Gastroesophageal sphincter (tissue), 3 donors: ENCODE results near the gene SLC24A3.

Experiments
- EP300 ChIP-seq: sonication (generic); formaldehyde crosslinking; IDR thresholded peaks from one replicate; pipeline ENCODE4 v1.6.1; 2017; ENCODE audit warnings: antibody characterized with exemption, mild to moderate bottlenecking
- POLR2A ChIP-seq, 2 donors: fragments of 450-650 bp; IDR thresholded peaks; one replicate each; pipeline ENCODE4 v1.6.1; 2017; ENCODE audit warnings: antibody characterized with exemption in 2 of 2, mild to moderate bottlenecking in 2 of 2, moderate library complexity in 1 of 2
- POLR2AphosphoS5 ChIP-seq: sonication (generic); formaldehyde crosslinking; IDR thresholded peaks from one replicate; pipeline ENCODE4 v1.6.1; 2017; ENCODE audit warnings: antibody characterized with exemption
- TF ChIP-seq, protein P1 (sequence below), 4 experiments: fragments of 200-600 bp in 2 of 4; fragments of 450-650 bp in 2 of 4; sonication (generic) in 1 of 4; IDR thresholded peaks; one replicate each; pipeline ENCODE4 v1.5.1; 2017 to 2019; ENCODE audit warnings: antibody characterized with exemption in 4 of 4, mild to moderate bottlenecking in 2 of 4, moderate library complexity in 2 of 4

DNA sequence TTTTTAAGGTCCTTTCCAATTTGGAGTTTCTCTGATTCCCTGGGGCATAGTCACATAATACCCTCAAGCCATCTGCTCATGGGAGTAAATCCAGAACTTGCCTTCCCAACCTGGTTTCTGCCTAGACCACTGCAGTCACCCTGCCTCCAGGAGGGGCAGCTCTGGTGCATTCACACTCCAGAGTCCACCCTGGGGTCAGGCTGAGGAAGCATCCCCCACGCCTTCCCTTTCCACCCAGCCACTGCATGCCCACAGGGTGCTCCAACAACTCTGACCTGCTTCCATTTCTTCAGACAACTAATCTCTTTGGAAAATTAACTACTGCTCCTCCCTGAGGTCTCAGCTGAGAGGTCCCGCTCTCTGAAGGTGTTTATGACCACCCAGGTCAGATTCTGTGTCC is 334.2 kb downstream of the SLC24A3 start:
- TF ChIP-seq, protein P1, sequence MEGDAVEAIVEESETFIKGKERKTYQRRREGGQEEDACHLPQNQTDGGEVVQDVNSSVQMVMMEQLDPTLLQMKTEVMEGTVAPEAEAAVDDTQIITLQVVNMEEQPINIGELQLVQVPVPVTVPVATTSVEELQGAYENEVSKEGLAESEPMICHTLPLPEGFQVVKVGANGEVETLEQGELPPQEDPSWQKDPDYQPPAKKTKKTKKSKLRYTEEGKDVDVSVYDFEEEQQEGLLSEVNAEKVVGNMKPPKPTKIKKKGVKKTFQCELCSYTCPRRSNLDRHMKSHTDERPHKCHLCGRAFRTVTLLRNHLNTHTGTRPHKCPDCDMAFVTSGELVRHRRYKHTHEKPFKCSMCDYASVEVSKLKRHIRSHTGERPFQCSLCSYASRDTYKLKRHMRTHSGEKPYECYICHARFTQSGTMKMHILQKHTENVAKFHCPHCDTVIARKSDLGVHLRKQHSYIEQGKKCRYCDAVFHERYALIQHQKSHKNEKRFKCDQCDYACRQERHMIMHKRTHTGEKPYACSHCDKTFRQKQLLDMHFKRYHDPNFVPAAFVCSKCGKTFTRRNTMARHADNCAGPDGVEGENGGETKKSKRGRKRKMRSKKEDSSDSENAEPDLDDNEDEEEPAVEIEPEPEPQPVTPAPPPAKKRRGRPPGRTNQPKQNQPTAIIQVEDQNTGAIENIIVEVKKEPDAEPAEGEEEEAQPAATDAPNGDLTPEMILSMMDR (IDR thresholded peaks at IDR 0.05): no peak
- no peak for TF ChIP-seq POLR2A (IDR thresholded peaks at IDR 0.05)
- no peak for TF ChIP-seq EP300
- no peak for TF ChIP-seq POLR2AphosphoS5
